GM19043 (cell line): ENCODE measurements around the gene NDP.

Experiments used
- ATAC-seq: cut with Tn5 transposase; IDR thresholded peaks from one replicate; pipeline ENCODE4 v1.9.1; 2021; ENCODE audit warnings: low read depth; ENCODE audit not compliant: unreplicated experiment

The NDP gene, protein sequence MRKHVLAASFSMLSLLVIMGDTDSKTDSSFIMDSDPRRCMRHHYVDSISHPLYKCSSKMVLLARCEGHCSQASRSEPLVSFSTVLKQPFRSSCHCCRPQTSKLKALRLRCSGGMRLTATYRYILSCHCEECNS

DNA sequence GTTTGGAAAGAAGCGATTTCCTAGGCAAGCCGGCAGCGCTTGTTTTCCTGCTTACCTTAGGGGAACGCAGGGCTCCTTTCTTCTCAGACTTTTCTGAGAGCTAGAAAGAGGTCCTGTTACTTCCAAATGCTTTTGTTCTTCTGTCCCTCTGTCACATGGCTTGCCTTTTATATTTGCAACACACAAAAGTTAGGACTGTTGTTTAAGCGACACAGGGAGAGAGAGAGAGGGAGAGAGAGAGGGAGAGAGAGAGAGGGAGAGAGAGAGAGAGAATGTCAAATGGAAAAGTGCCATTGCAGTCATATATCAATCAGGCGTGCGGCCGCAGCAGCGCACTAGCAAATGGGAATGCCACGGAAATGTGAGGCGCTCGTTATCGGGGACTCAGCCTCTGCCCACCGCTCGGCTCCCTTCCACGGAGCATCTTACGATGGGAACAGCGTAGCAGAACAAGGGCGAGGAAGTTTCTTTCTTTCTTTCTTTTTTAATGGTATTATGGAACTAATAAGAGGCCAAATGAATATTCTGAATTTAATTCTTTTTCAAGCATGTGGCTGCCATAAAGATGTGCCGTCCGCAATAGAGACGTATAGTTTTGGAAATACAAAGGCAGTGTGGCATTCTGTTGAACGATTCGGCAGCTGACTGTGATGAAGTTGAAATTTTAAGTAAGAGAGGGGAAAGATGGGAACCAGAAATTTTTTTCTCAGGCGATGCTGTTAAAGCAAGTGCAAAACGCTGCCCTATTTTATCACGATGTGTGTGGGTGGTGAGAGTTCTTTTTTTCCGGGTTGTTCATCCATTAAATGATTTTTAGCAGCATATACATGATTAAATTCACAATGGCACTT is at the start of gene NDP:
Gene NDP (minus strand): TSS at position 142 of the 851 bp plus-strand sequence. CDS start 14,745 bp downstream, outside the sequence.
- no peak for ATAC-seq

DNA sequence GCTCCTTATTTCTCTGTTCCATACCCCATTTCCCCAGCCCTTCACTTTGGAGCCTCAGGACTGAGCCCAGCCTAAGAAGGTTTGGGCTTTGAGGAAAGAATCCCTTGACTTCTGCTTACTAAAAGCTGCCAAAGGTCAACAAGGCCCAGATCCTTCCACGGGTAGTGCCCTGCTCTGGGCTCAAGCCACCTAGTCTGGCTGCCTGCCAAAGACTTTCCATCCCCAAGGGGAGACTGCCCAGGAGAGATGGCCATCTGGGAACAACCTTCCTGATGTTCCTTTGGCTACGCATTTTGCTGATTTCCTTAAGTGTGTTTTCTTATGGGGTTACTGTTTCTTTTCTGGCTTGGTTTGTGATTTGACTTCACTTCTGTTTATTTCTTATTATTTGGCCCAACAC is 49.8 kb upstream of the NDP start:
- ATAC-seq: no peak

DNA sequence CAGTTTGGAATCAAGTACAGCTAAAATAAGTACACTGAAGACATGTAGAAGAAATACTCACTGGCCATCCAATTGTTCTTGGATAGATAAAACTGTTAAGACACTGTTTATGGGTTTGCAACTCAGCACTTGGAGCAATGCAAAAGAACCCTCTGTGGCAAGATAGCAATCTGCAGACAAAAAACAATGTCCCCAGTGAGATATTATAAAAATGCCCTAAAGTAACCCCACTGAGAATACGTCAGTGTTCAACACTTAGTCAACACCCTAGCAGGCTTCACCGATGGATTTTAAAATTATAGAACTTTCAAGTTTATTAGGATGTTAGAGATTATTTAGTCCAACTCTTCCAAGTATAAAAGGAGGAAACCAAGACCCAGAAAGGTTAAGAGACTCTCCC is 47.5 kb upstream of the NDP start:
- no peak for ATAC-seq

DNA sequence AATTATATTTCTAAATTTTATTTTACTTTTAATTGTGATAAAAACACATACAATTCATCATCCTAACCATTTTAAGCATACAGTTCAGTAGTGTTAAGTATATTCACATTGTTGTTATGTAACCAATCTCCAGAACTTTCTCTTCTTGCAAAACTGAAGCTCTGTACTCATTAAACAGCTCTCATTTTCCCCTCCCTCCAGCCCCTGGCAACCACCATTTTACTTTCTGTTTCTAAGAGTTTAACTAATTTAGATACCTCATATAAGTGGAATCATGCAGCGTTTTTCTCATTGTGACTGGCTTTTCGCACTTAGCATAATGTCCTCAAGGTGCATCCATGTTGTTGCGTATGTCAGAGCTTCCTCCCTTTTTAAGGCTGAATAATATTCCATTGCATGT is 46.7 kb upstream of the NDP start:
- no peak for ATAC-seq

DNA sequence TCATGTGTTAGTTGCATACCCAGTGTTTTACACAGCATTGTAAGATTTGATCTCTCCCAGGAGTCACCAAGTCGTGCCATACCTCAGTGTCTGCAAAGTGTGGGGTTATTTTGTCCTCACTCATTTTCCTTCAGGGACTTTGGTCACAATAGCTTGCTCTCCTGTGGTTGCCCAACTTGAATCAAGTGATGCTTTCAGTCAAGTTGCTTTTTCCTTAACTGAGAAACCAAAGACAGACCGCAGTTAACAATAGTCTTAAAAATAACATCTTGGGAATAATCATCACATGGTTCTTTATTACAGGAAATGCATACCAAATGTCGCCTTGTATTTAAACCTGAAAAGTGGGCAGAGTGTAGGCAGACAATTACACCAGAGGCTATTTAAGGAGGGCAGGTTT is 44.5 kb upstream of the NDP start:
- ATAC-seq: no peak

DNA sequence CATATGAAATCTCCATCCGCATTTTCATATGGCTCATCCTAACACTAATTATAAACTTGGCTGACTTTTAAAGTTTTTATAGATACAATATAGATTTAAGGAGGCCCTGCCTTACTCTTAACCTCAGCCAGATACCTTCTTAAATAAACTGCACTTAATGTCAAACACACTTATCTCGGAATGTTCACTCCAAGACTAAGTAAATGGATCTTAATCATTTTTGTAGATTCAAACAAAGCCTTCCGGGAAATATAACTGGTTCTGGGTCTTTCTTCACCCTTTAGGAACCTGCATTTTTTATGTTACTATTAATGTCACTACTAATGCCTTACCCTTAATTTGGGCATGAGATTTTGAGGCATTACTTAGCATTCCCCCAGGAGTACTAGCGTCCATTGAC is 43.7 kb upstream of the NDP start:
- no peak for ATAC-seq

DNA sequence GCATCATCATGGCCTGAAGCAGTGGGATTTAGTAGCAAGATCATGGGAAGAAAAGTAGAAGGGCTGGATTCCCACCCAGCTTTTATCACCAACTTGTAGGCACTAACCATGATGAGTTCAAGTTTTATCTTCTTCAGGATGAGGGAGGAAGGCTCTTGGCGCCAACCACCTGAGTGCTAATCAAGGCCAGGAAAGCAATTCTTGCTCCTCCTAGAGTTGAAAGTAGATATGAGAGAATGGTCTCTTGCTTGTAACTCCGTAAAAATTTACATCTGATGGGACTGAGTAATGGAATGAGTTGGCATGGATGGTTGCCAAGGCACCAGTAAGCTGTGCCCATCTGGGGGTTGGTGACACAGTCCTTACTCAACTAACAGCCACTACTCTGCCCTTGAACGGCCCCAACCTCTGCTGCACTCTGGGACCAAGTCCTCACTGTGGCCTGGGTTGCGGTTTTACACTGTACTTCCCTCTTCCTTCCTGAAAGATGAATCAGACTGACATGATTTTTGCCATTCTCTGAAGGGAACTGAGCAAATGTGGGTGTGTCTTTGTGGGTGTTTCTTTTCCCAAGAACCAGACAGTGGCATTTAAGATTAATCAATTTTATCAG is 39.4 kb upstream of the NDP start:
- ATAC-seq: no peak

DNA sequence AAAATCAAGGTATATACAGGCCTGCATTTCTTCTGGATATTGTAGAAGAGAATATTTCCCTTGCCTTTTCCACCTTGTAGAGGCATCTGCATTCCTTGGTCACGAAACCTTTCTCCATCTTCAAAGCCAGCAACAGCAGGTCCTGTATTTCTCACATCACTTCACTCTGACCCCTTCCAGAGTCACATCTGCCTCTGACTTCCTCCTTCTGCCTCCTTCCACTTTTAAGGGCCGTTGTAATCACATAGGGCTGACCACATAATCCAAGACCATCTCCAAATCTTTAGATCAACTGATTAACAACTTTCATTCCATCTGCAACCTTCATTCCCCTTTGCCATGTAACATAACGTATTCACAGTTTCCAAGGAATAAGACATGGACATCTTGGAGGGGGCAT is 38.3 kb upstream of the NDP start:
- ATAC-seq: no peak

DNA sequence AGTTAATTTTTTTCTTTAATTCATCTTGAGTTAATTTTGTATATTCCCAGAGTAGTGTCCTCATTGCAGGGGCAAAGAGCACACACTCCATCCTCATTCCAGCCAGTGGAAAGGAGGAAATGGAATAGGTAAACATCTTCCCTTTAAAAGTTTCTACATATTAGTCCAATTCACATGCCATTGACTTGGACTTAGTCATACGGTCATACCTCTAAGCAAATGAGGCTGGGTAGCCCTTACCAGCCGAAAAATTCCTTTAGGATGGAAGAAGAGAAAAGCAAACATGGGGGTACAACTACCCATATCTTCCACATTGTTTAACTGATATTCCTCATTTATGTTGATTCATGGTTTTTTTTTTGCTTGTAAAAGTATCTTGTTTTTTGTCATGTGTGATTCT is 37.4 kb upstream of the NDP start:
- ATAC-seq: no peak

DNA sequence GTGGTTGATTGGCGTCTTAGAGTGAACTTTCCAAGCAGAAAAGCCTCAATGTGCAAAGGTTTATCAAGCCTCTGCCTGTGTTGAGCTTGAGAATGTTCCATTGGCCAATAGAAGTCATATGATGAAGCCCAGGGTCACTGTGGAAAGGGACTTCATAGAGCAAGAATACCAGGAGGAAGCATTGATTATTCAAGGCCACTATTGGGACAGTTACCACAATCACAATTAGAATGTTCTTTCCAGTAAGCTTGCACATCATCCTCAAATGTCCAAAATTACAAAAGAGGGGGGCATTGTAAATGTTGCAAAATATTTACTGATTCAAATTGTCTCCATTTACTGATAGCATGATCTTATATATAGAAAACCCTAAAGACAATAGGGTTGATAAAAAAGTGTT is 32.9 kb upstream of the NDP start:
- ATAC-seq: no peak

DNA sequence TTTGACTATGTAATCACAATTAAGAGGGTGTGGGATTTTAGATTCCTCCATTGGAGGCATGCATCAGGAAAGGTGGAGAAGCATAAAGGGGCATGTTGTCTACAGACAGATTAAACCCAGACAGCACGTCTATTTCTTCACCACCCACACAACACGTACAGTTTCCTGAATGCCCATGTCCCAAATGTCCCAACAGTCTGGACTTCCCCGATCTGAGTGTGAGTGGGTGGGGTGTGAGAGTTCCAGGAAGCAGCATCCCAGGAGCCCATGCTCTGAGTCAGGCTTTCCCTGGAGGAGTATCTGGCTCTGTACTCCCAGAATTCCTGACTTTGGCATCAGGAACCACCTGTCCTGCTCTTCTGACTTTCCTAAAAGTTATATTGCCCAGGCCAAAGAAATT is 30.8 kb upstream of the NDP start:
- no peak for ATAC-seq

DNA sequence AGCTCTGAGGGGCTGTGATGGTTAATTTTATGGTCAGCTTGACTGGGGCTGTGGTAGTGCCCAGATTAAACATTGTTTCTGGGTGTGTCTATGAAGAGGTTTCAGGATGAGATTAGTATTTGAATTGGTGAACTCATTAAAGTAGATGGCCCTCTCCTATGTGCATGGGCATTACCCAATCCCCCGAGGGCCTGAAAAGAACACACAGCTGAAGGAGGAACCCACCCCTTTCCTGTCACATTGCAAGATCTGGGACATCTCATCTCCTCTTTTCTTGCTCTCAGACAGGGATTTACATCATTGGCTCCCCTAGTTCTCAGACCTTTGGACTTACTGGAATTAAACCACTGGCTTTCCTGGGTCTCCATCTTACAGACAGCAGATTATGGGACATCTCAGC is 29.4 kb upstream of the NDP start:
- ATAC-seq: no peak

DNA sequence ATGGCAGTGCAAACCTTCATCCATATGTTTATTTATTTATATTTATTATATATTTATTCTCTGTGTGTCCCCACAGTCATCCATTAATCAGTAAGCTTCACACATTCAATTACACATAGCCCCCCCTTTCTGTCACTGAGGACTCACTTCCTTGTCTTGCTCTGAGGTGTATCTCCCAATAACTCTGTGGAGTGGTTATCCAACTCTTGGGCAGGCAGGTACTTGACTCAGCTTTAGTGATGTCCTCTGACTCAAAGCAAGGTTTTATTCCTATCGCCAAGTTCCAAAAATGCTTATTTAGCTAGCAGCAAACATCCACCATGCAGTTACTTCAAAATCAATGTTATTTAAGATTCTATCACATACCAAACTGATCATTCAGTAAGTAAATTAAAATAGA is 25.2 kb upstream of the NDP start:
- ATAC-seq: no peak

DNA sequence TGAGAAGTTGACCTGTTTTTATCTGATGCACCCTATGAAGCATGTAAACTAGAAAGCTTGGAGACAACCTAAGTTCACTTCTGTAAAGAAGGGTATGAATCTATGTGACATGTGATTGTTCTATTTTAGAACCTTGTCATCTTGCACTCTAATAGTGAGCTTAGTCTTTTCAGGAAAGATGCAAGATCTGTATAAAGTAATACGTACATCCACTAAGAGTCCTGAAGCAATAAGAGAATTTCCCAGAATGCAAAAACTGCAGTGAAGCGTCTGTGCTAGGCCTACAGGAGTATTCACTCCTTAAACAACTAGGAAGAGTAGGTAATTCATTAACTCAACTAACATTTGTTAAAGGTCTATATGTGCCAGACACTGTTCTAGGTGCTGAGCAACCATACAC is 23.3 kb upstream of the NDP start:
- ATAC-seq: no peak

DNA sequence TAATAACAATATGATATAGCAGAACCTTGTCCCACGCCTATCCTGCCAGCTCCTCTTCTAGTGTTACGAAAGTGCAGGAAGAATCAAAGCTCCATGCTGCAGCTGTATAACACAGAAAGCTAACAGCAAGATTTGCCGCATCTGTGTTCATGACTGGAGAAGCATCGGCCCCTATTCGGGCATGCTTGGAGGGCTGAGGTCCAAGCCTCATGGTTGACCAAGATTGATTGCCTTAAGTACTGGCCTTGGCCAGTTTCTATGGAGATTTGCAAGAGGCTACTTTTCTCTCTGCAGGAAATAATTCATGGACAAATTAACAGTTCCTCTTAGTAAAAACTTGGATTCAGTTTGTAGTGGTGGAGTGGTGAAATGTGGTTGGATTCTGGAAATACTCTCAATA is 12.9 kb upstream of the NDP start:
- no peak for ATAC-seq

DNA sequence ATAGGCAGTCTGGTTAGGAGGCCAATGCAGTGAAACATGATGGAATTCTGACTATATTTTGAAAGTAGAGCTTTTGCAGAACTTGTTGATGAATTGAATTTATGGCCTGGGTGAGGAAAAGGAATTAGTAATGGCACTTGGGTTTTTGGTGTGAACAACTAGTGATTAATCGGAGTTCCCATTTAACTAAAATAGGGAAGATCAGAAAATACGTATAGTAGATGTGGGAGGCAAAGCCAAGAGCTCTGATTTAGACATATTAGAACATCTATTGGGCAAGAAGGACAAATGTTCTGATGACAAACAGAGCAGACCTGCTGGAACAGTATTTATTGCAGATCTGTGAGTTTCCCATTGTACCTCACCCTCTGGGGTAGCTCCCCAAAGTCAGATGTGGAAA is 12.3 kb upstream of the NDP start:
- no peak for ATAC-seq

DNA sequence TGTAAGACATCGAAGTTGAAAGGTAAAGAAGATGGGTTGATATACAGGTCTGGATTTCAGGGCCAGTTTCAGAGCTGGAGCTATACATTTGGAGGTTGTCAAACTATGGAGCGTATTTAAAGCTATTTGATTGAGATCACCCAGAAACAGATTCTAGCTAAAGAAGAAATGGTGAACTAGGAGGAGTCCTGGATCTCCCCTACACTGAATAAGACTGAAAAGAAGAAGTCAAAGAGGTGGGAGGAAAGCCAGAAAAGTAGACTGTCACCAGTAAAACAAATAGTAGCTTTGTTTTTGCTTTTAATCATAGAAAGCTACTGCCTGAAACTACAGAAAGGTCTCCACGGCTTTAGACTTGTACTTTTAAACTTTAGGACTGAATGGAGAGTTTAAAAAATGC is 5.0 kb upstream of the NDP start:
- ATAC-seq: no peak

DNA sequence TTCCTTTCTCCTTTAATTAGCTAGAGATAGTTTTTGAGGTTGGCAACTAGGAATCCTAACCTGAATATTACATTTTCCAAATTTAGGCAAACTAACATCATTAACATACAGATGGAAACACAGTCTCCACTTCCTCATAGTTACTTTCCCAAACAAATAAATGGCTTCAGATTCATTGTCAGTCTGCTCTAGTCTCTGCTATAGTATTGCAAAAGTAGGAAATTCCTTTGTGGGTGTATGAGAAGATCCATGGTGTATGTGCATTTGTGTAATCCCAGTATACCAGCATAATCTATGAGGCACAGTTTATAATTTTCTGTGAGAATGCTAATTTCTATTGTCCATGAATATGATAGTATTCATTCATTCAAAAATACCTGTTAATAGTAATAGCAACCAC is 3.0 kb upstream of the NDP start:
- no peak for ATAC-seq

DNA sequence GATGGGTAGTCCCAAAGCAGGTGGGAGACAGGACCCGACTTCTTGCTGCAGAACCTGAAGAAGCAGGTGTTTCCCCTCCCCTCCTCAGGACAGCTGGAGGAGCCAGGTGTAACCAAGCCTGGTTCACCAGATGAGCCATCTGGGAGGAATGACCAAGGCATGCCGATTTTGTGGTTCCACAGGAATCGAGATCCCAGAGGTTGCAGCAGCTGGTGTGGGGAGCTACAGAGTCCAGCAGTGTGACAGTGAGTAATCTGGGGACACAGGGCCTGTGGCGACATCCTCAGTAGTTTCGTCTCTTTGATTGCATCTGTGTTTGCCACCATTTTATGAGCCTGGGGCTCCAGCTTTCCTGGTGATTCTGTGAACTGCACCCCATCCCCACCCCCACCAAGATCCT is 2.6 kb upstream of the NDP start:
- no peak for ATAC-seq

DNA sequence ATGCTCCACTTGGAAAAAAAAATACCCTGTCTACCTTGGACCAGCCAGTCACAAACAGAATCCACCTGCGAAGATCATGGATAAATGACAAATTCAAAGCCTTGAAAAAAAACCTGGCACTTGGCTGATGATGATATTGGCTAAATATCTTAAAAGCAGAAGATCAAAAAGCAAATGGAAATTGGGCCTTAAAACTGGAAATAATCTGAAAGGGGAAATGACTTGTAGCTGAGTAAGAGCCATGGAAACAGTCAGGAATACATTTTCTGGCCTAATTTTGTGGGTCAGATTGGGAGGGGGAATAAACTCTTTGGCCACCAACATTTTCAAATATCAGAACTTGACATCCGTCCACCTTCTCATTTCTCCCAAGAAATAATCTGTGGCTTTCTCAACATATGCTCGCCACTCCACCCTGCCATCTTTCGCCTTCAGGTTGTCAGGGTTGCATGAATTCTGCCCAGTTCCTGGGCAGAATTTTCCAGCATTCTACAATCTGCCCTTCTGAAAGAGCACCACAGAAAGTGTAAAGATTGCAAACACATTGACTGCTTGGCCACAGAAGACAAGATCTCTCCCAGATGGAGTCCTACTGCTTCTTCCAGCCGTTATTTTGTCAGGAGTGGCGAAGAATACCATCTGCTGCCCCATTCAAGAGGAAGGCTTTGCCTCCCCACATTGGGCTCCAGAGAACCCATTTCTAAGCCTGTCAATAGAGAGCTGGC is 1.7 kb upstream of the NDP start:
- ATAC-seq: no peak

DNA sequence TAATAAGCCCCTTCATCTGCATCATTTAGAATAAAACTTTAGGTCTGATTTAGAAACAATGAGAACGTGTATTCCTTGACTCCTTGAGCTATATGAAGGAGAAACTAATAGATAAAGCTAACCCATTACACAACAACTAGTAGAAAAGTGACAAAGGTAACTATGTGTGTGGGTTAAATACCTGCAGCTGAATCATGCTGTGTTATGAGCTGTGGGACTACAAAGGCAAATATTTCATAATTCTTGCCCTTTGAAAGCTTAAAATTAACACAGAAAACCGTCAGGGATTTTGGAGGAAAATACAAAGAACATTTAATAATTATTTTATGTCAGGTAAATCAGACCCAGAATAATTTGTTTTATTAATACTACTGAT is 898 bp upstream of the NDP start:
- ATAC-seq: no peak
